IMR-90 (cell line): ENCODE results near the gene EXOC4. TPM values are rescaled to one million over a fixed set of nuclear protein-coding genes. Genes with fewer than 3 reads are reported as not detected.

ENCODE experiments used
- ATAC-seq: fragments of 200-7000 bp; cut with Tn5 transposase; 2 replicates; pipeline ENCODE4 v1.9.1; 2020; ENCODE audit warnings: low read depth, mild to moderate bottlenecking, moderate library complexity
- BruUV-seq: library from RNA; stranded (reverse); fragments of 400-500 nt; replicated peaks from 2 replicates; lab custom pipeline; 2021; lab: Mats Ljungman, UMichigan
- CTCF ChIA-PET: fragments of 300-600 bp; formaldehyde crosslinking; extraction: SDS; loops from one replicate; lab custom pipeline; 2021; ENCODE audit warnings: antibody characterized with exemption; lab: Yijun Ruan, JAX
- POLR2A ChIA-PET: fragments of 300-600 bp; sonication (Branson Sonifier 250); formaldehyde crosslinking; loops from one replicate; lab custom pipeline; 2022; ENCODE audit warnings: antibody characterized with exemption; ENCODE audit not compliant: unreplicated experiment; lab: Charles Lee
- DNase-seq: peaks from one replicate; pipeline ENCODE4 v3.0.0; 2013
- H2AFZ ChIP-seq: replicated peaks from 2 replicates; pipeline ENCODE3; 2013; ENCODE audit warnings: low read length, mild to moderate bottlenecking; ENCODE audit not compliant: poor library complexity
- H2AK5ac ChIP-seq: 2 replicates; pipeline ENCODE4 v1.6.1; 2013; ENCODE audit warnings: low read depth, low read length, inconsistent platforms
- H2AK9ac ChIP-seq: replicated peaks from 2 replicates; pipeline ENCODE3; 2013; ENCODE audit warnings: mild to moderate bottlenecking, low read depth, low read length, moderate library complexity; ENCODE audit not compliant: poor library complexity
- H2BK120ac ChIP-seq: 2 replicates; pipeline ENCODE4 v1.6.1; 2013; ENCODE audit warnings: low read depth, low read length, inconsistent platforms
- H2BK15ac ChIP-seq: 3 replicates; pipeline ENCODE4 v1.6.1; 2013; ENCODE audit warnings: low read depth, low read length, inconsistent platforms
- H2BK20ac ChIP-seq: 2 replicates; pipeline ENCODE4 v1.6.1; 2013; ENCODE audit warnings: low read depth, mild to moderate bottlenecking, inconsistent platforms, low read length, moderate library complexity
- H2BK5ac ChIP-seq: 2 replicates; pipeline ENCODE4 v1.6.1; 2013; ENCODE audit warnings: mild to moderate bottlenecking, low read depth, low read length, inconsistent platforms; ENCODE audit not compliant: poor library complexity, severe bottlenecking
- H3K14ac ChIP-seq: replicated peaks from 2 replicates; pipeline ENCODE4 v1.6.1; 2013; ENCODE audit warnings: low read depth, low read length, inconsistent platforms
- H3K18ac ChIP-seq: 2 replicates; pipeline ENCODE4 v1.6.1; 2013; ENCODE audit warnings: low read depth, low read length, control low read depth
- H3K23ac ChIP-seq: 2 replicates; pipeline ENCODE4 v1.6.1; 2013; ENCODE audit warnings: low read depth, low read length, inconsistent platforms
- H3K27ac ChIP-seq: 2 replicates; pipeline ENCODE4 v1.5.1; 2013; ENCODE audit warnings: mild to moderate bottlenecking, control low read depth, low read length; ENCODE audit not compliant: insufficient read depth
- H3K27me3 ChIP-seq: 2 replicates; pipeline ENCODE4 v1.6.1; 2013; ENCODE audit warnings: low read length; ENCODE audit not compliant: control insufficient read depth, insufficient read depth
- H3K36me3 ChIP-seq: 2 replicates; pipeline ENCODE4 v1.6.1; 2013; ENCODE audit warnings: low read length, mixed read lengths; ENCODE audit not compliant: control insufficient read depth, insufficient read depth
- H3K4ac ChIP-seq: 2 replicates; pipeline ENCODE4 v1.6.1; 2013; ENCODE audit warnings: low read depth, low read length, inconsistent platforms
- H3K4me1 ChIP-seq: 2 replicates; pipeline ENCODE4 v1.6.1; 2013; ENCODE audit warnings: low read length, mixed read lengths; ENCODE audit not compliant: control insufficient read depth, insufficient read depth
- H3K4me2 ChIP-seq: 2 replicates; pipeline ENCODE4 v1.6.1; 2013; ENCODE audit warnings: low read depth, mild to moderate bottlenecking, control low read depth, low read length, moderate library complexity
- H3K4me3 ChIP-seq: 2 replicates; pipeline ENCODE4 v1.5.1; 2013; ENCODE audit warnings: low read depth, mild to moderate bottlenecking, control low read depth, low read length, moderate library complexity; ENCODE audit not compliant: insufficient read depth
- H3K56ac ChIP-seq: 2 replicates; pipeline ENCODE4 v1.6.1; 2013; ENCODE audit warnings: low read length, inconsistent platforms; ENCODE audit not compliant: insufficient read depth; ENCODE audit errors: extremely low read depth
- H3K79me1 ChIP-seq, 2 experiments: 2 replicates each; pipeline ENCODE4 v1.6.1; 2013; ENCODE audit warnings: low read length in 2 of 2, inconsistent platforms in 1 of 2, low read depth in 1 of 2
- H3K9ac ChIP-seq: 2 replicates; pipeline ENCODE4 v1.6.1; 2013; ENCODE audit warnings: low read depth, low read length, control low read depth
- H3K9me1 ChIP-seq: 2 replicates; pipeline ENCODE4 v1.6.1; 2013; ENCODE audit warnings: low read length, inconsistent platforms; ENCODE audit not compliant: insufficient read depth
- H3K9me3 ChIP-seq: 2 replicates; pipeline ENCODE4 v1.6.1; 2013; ENCODE audit warnings: low read length; ENCODE audit not compliant: control insufficient read depth, insufficient read depth
- H4K20me1 ChIP-seq: 2 replicates; pipeline ENCODE4 v1.6.1; 2013; ENCODE audit warnings: low read length, inconsistent platforms; ENCODE audit not compliant: insufficient read depth
- H4K5ac ChIP-seq: 2 replicates; pipeline ENCODE4 v1.6.1; 2013; ENCODE audit warnings: mild to moderate bottlenecking, low read depth, low read length, control low read depth
- H4K8ac ChIP-seq, 2 experiments: 2 replicates each; pipeline ENCODE4 v1.6.1; 2013; ENCODE audit warnings: low read depth in 2 of 2, low read length in 2 of 2, control low read depth in 1 of 2, inconsistent platforms in 1 of 2
- H4K91ac ChIP-seq: 2 replicates; pipeline ENCODE4 v1.6.1; 2013; ENCODE audit warnings: low read depth, low read length, inconsistent platforms; ENCODE audit not compliant: insufficient read depth
- BHLHE40 ChIP-seq: fragments of 150-350 bp; IDR thresholded peaks from 2 replicates; pipeline ENCODE4 v1.6.1; 2016; ENCODE audit warnings: mild to moderate bottlenecking, low read depth, low read length
- FOS ChIP-seq: fragments of 150-350 bp; IDR thresholded peaks from 2 replicates; pipeline ENCODE4 v1.6.1; 2016; ENCODE audit warnings: low read depth, low read length
- MAZ ChIP-seq: IDR thresholded peaks from 2 replicates; pipeline ENCODE4 v1.6.1; 2012; ENCODE audit warnings: low read depth, mild to moderate bottlenecking, low read length, improper control_type of control experiment, moderate library complexity, borderline replicate concordance
- NFE2L2 ChIP-seq: fragments of 150-350 bp; IDR thresholded peaks from 2 replicates; pipeline ENCODE4 v1.6.1; 2016; ENCODE audit warnings: low read depth, mild to moderate bottlenecking, low read length
- POLR2A ChIP-seq: IDR thresholded peaks from 2 replicates; pipeline ENCODE4 v1.6.1; 2012; ENCODE audit warnings: mild to moderate bottlenecking, low read depth, low read length
- RAD21 ChIP-seq: IDR thresholded peaks from 2 replicates; pipeline ENCODE4 v1.6.1; 2012; ENCODE audit warnings: low read length, improper control_type of control experiment
- SMC3 ChIP-seq: fragments of 150-350 bp; IDR thresholded peaks from 2 replicates; pipeline ENCODE4 v1.6.1; 2016; ENCODE audit warnings: low read depth, mild to moderate bottlenecking, antibody characterized with exemption, low read length, moderate library complexity
- WGBS, 2 experiments: methylation state at CpG; one replicate each; pipeline versions ENCODE4 v1.1.5 to v1.1.7; 2013; ENCODE audit warnings: missing lambda C conversion rate in 2 of 2; ENCODE audit not compliant: insufficient read length in 1 of 2; ENCODE audit errors: extremely low coverage in 2 of 2; 5-methylcytosine and 5-hydroxymethylcytosine counted together
- dilution Hi-C: fragments of 300-500 bp; cut with HindIII; formaldehyde crosslinking; loops from one replicate; pipeline ENCODE4 v1.14.3; 2018; ENCODE audit warnings: low sequenced_read_pairs; ENCODE audit not compliant: unreplicated experiment
- in situ Hi-C: fragments of 300-500 bp; cut with MboI; formaldehyde crosslinking; loops from 3 replicates; pipeline ENCODE4 v1.14.3; 2019; ENCODE audit warnings: low sequenced_read_pairs, inconsistent platforms, mixed read lengths
- intact Hi-C: fragments of 100-400 bp; cut with micrococcal nuclease; formaldehyde crosslinking; loops from 2 replicates; pipeline ENCODE4 v1.10.0; 2022
- polyA plus RNA-seq, 3 experiments: library from polyadenylated mRNA; depleted of rRNA; stranded (reverse); fragments of >200 nt; gene quantifications; 2 replicates each; pipeline ENCODE4 v1.2.3, GENCODE V29; 2012; ENCODE audit warnings: low replicate concordance in 1 of 3
- total RNA-seq: library from RNA; depleted of rRNA; stranded (reverse); fragments of >200 nt; gene quantifications from 2 replicates; pipeline ENCODE4 v1.2.3, GENCODE V29; 2012
- TF ChIP-seq, protein P1 (sequence below): fragments of 150-350 bp; IDR thresholded peaks from 2 replicates; pipeline ENCODE4 v1.6.1; 2017; ENCODE audit warnings: mild to moderate bottlenecking, antibody characterized with exemption, low read length, low read depth

EXOC4 gene
- total and polyA plus RNA-seq, 2 of the 4 experiments (the other 2 are of a cell fraction): 25.4 to 94.6 TPM

DNA sequence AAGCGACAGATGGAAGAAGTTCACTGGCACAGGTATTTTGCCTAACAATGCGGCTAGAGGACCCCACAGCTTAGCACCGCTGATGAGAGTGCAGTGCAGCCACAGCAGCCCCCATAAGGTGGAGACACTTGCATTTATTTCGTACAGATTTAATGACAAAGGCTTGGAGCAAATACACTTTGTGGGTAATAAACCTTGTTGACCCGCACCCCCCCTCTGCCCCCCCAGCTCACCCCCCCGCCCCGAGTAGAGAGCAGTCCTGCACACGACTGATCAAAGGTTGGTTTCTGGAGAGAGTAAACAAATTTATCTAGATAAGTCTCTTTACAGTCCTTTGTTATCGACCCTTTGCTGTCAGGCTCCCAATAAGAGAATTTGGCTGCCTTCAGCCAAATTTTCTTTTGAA, 777.6 kb downstream of the EXOC4 start:
- Histone ChIP-seq H3K4me1 (no peaks in the 10 kb centered on the region), H4K91ac (no peak overlapping the region), H3K9me3 (no peaks in the 10 kb centered on the region), H2BK5ac (no peak overlapping the region), H4K20me1 (no peaks in the 10 kb centered on the region), H3K4ac (no peak overlapping the region), H3K9me1 (peaks cover 3% of the 10 kb centered on the region; the same call in 1 of the 2 replicates), H2AFZ (no peak overlapping the region), H3K18ac (no peak overlapping the region), H3K56ac (no peak overlapping the region), H2BK20ac (no peak overlapping the region), H3K27ac (no peak overlapping the region), H3K36me3 (no peaks in the 10 kb centered on the region), H2BK120ac (no peak overlapping the region), H3K4me2 (no peak overlapping the region), H3K27me3 (no peaks in the 10 kb centered on the region), H3K14ac (no peak overlapping the region), H3K4me3 (no peak overlapping the region), H2AK9ac (no peak overlapping the region), H4K5ac (no peak overlapping the region), H4K8ac (no peak overlapping the region), H3K23ac (no peak overlapping the region), H2BK15ac (no peak overlapping the region), H3K79me1 (no peaks in the 10 kb centered on the region), H3K9ac (no peak overlapping the region), H2AK5ac (no peak overlapping the region)
- ATAC-seq: no peak
- dilution Hi-C loops: no loop called here
- POLR2A ChIA-PET: no interaction called here
- DNase-seq: no peak
- no TSS peak for BruUV-seq
- in situ Hi-C loops: no loop called here
- CTCF ChIA-PET: interaction anchor here (1.0 kb wide), 1 partner anchor 14 kb away, joined by 3 read pairs; no protein-coding TSS in a partner anchor
- no peak for TF ChIP-seq BHLHE40
- TF ChIP-seq, protein P1, sequence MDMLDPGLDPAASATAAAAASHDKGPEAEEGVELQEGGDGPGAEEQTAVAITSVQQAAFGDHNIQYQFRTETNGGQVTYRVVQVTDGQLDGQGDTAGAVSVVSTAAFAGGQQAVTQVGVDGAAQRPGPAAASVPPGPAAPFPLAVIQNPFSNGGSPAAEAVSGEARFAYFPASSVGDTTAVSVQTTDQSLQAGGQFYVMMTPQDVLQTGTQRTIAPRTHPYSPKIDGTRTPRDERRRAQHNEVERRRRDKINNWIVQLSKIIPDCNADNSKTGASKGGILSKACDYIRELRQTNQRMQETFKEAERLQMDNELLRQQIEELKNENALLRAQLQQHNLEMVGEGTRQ: no peak
- TF ChIP-seq POLR2A: no peak
- TF ChIP-seq SMC3: no peak
- TF ChIP-seq NFE2L2: no peak
- no peak for TF ChIP-seq RAD21
- TF ChIP-seq MAZ: no peak
- no peak for TF ChIP-seq FOS
- intact Hi-C loops: no loop called here
- 88% methylated on average over 4 of the region's 9 CpGs; no CpG with 5 or more reads in 1 of the 2 experiments for WGBS, 2 experiments
